GM18873 (cell line): Measurements from ENCODE around the gene GIGYF2.

Source experiments
- ATAC-seq: cut with Tn5 transposase; IDR thresholded peaks from one replicate; pipeline ENCODE4 v1.9.1; 2021; ENCODE audit warnings: mild to moderate bottlenecking, moderate library complexity, moderate number of reproducible peaks; ENCODE audit not compliant: unreplicated experiment, low FRiP score

The GIGYF2 gene

DNA sequence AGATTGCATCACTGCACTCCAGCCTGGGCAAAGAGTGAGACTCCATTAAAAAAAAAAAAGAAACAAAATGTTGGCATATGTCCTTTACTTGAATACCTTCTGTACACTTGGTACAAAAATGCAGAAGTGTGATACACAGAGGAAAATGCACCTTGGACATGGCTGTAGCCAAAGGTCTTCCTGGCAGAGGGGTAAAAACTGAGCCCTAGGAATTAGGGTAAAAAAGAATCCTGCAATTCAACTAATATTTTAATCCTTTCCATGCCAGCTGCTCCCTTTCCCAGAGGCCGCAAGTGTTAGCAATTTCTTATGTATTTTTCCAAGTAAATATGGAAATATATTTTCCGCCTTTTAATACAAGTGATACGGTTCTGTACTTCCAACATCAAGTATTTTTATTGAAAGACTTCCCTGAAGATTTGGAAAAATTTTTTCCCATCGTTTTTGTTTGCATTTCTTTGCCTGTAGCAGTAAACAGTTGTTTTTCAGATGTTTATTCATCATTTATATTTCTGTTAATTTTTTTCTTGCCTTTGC, 53.1 kb downstream of the GIGYF2 start:
- ATAC-seq: no peak

DNA sequence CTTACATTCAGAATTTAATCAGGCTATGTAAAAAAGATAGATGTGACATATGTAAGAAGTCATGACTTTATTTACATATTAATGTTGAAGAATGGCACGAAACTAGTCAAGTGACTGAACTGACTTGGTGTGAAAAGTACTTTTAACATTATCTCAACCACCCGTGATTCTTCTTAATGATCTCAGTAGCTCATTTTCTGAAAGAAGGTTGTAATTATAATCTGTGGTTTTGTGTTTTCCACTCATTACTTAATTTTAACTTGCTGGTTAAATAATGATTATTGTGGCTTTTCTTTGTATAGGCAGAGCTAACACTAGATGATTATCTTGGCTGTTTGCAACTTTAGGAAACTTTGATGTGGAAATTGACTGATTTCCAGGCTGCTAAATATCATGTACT, 60.8 kb downstream of the GIGYF2 start:
- ATAC-seq: no peak

DNA sequence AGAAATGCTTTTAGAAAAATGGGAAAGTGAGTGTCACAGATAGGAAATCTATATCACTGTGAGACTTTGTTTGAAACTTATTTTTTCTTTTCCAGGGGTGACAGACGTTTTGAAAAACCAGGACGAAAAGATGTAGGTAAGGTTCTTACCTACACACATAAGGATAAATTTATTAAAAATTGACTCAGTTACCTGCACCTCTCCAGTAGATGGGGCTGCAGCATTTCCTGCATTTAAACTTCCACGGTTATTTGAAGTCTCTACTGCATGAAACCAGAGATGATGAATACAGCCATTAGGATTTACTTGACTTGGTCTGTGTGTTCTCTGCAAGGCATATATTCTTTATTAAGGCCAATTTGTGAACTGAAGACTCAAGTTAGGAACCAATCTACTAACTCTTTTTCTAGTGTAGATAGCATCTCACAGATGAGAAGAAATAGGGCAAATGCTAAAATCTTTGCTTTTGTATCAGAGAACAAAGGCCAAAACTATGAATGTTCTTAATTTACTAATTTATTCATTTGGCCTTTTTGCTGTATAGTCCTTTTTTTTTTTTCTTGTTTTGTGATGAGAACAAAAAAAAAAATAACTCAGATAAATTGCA, 64.3 kb downstream of the GIGYF2 start:
- ATAC-seq: no peak

DNA sequence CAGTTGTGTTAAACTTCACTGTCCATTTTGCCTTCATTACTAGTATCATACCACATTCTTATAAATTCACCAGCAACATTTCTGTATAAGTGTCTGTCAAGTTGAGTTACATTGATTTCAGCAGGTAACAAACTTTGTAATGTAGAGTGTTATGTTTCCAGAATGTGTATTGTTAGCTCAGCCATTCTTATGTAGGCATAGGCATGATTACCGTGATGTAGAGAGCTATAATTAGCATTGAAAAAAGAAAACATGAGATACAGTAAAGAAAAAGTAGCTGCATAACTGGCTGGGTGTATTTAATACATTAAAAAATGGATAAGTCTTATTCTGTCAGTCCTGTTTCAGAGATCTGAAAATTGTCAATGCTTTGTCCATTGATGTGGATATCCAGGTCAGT, 70.7 kb downstream of the GIGYF2 start:
- no peak for ATAC-seq

DNA sequence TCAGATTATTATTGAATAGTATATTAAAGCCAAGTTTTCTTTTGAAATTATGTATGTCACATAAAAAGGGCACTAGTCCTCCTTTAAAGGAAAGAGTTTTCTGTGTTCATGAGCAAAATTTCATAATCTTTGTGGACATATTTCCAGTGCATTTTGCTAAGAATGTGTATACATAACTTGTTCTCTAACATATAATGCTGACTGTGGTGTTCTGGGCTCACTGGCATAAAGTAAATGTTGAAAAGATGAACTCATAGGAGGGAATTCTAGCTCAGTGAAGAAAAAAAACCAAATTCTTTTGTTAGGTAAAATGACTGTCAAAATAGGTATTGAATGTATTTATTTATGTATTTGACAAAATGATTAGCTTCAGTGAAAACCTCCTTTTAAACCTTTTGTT, 73.1 kb downstream of the GIGYF2 start:
- ATAC-seq: no peak

DNA sequence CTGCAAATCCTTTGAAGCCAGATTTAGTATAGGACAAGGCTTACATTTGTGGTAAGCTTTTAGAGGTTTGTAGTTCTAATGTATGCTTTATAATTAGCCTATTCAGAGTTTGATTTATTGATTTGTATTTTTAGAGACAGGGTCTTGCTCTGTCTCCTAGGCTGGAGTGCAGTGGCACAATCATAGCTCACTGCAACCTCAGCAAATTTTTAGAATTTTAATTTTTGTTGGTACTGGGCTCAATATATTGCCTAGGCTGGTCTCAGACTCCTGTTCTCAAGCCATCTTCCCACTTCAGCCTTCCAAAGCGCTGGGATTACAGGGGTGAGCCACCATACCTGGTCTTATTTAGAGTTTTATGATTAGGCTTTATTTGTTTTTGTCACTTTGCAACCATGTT, 74.7 kb downstream of the GIGYF2 start:
- ATAC-seq: no peak

DNA sequence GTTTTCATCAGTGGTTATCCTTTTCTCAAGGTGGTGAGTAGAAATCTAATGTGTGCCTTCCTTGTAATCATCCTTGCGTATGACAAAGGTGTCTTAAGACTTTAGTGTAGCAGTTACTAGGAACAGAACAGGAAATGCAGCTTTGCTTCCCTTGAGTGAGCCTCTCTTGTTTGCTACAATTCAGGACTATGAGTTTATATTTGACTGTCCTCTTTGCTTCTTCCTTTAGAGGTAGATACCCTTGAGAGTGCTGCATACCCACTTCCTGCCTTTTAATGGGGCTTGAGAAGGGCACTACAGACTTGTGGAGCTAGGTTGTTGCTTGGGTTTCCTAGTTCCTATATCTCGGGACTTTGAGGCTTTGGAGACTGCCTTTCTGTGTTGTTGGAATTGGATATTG, 75.4 kb downstream of the GIGYF2 start:
- no peak for ATAC-seq

DNA sequence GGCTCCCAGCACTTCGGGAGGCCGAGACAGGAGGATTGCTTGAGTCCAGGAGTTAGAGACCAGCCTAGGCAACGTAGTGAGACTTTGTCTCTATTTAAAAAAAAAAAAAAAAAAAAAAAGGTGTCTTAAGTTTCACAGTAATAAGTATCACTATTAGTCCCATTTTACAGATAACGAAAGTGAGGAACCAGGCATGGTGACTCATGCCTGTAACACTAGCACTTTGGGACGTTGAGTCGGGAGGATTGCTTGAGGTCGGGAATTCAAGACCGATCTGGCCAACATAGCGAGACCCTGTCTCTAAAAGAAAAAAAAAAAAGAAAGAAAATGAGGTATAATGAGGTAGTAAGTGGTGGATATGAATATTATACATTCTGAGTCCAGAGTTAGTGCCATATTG, 76.7 kb downstream of the GIGYF2 start:
- ATAC-seq: no peak

DNA sequence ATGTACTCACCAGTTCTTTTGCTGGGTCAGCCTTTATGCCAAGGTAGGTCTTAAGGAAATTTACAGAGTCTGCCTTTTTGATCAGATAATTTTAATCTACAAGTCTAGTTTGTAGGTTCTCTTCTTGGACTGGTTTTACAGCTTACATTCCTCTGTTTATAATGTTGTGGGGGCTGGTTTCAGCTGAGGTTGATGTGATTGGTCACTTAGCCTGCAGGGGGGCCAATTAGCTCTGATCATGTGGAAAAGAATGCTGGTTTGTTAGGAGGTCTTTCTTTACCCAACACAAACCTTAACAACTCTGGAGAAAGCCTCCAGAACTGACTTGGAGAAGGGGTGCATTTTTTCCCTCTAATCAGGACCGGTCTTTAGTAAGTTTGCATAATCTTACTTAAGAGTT, 79.3 kb downstream of the GIGYF2 start, which contains the start of gene KCNJ13:
Gene KCNJ13, minus strand, starts transcription at position 131 of the 400 bp plus-strand sequence. CDS start 5,203 bp downstream, outside the sequence.
- no peak for ATAC-seq

DNA sequence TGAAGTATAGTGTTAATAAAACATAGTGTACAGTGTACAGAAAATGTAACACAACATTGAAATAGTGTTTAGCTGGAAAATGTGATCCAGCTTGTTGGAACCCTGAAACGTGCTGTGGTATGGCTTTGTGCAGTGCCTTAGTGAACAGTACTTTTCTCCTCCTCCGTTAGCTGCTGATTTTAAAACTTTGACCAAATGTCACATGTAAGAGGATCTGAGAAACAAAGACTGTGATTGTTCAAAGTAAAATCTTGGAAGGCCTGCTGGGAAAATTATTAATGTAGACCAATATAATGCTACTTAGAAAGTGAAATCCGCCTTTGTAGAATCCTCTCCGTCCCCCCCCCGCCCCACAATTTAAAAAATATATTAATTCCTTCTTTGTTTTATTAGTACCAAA, 80.1 kb downstream of the GIGYF2 start:
- no peak for ATAC-seq

DNA sequence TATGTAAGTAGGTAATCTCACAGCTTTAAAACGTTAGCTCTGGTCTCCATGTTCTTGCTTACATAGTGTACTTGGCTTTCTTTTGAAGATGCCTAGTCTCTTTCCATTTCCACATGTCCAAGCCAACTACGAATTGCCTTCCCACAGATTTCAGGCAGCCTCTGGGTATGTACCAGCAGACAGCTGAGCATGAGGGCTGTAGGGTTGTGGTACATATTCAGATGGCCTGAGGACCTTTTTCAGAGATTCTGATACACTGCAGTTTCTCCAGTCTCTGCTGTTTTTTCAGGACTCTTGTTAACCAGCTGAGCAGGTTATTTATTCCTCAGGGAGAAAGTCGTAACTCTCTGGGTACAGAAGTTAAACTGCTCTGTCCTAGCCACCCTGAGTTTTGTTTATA, 82.3 kb downstream of the GIGYF2 start:
- no peak for ATAC-seq

DNA sequence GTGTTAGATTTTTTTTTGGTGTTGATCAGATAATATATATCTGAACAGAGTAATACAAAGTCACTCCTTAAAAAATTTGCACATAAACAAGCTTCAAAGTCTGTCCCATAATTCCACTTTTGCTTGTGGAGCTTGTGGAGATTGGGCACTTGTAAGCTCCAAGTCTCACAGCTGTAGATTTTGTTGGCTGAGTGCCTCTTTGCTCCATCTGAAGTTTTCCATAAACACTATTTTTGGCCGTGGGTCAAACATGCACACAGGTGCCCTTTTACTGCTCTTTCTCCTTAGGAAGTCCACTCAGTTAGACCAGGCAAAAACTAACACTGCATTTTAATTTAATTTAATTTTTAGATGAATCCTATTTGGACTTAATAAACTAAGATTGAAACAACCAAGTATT, 82.8 kb downstream of the GIGYF2 start:
- no peak for ATAC-seq

DNA sequence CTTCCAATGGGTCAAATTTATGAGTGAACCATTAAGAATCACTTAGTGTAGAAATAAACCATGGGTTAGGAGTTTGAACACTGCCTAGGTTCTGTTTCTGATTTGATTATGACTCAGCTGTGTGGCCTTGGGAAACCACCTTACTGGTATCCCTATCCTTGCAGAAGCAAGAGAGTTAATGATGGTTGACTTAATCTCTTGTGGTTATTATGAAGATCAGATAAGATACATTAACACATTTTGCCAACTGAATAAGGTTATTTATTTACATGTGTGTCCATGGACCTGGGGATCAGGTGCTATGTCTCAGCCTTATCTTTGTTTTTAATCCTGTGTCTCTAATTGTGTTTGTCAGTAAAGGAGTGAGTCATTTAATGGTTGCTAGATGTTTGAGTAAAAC, 84.6 kb downstream of the GIGYF2 start:
- peak; percentile 94 for ATAC-seq

DNA sequence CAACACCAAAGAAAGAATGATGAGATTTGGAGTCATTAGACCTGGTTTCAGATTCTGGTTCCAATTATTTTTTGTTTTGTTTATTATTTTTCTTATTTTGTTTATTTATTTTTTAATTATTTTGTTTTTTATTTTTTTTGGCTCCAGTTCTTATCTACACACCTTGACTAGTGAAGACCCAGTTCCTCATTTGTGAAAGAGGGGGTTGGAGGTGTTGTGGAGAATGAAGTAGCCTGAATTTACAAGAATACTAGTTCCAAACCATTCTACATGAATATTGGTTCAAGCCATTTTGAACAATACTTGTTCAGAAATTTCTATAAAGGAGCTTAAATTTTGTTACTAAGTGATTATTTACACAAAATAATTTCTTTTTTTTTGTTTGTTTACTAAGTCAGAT, 86.1 kb downstream of the GIGYF2 start:
- no peak for ATAC-seq

DNA sequence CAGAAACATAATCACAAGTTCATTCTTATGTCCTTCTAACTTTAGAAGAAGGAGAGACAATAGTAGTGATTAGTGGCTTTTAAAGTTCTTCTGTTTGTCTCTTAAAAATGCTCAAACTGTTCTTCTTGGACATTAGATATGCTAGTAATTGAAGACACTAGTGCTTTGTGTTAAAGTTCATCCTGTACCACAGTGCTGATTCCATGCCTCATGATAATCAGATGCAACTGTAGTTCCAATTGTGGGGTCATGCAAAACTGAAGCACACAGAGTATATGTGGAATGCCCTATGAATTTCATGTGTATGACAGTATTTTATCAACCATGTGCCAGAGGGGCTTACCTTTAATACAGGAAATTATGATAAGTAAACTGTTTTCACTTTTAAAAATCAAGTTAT, 90.7 kb downstream of the GIGYF2 start:
- ATAC-seq: no peak

DNA sequence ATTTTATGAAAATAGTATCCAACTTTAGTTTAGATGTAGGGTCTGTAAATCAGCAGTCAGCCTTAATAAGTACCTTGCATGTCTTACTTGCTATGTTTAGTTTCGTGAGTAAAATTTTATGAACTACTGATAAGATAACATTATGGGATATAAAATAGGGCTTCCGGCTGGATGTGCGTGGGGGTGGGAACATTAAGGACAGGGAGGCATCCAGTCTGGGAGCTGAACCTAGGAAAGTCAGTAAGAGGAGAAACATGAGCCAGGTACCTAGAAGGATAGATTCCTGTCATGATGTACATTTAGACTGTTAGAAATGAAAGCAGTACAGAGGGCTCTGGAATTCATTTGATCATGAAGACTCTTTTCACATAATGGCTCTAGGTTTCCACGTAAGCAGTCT, 92.0 kb downstream of the GIGYF2 start:
- no peak for ATAC-seq

DNA sequence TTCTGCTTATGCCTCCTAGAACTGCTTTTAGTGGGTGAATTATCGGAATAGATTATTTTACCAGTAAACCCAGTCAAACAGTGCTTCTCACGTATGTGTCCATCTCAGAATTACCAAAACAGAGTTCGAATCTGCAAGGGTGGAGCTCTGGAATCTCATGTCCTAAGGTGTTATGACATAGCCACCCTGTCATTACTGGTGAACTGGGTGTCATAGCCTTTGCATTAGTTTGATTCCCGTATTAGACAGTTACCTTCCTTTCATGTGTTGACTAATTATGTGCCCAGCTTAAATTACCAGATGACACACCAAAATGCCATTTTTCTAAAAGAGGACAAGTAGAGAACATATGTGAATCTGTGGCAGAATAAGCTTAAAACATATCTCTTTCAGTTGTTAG, 94.4 kb downstream of the GIGYF2 start:
- no peak for ATAC-seq

DNA sequence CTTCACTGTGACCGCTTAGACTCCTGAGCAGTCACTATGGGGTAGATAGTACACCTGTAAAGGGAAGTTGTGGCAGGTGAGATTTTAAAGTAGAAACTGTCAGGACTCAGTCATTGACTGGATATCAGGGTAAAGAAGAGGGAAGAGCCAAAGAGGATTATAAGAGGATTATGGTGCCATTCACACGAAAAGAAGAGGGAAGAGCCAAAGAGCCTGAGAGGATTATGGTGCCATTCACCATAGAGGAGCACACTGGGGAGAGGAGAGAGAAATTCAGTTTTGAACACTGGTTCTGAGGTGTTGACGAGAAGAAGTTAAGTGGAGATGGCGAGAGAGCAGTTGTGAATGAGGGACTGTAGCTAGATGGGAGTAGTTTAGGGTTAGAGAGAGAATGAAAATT, 96.1 kb downstream of the GIGYF2 start:
- ATAC-seq: no peak

DNA sequence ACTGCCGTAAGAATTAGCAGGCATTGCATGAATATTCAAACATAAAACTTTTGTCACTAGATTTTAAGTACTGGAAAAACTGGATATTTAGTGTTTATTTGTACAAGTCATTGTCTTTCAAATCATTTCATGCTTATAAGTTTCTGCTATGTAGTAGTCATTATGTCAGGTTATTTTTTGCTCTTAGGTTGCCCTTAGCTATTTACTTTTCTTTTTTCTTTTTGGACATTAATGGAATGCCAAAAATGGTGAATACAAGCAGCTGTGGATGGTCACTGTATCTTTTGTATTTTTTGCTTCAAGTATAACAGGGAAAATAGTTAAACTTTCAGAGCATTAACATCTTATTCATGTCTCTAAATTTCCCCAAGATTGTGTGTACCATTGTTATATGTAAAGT, 97.8 kb downstream of the GIGYF2 start:
- no peak for ATAC-seq

DNA sequence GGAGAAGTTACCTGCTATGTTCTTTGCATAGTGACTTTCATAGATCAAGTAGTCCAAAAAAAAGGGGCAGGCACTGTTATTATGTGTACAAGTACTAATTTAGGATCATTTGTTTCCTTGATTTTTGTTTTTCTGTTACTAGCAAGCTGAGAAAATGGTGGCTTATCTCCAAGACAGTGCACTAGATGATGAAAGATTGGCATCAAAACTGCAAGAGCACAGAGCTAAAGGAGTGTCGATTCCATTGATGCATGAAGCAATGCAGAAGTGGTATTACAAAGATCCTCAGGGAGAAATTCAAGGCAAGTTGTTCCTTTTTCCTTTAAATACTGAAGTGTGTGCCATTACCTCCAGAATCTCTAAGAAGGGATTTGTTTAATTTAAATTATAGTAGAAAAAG, 98.8 kb downstream of the GIGYF2 start:
- no peak for ATAC-seq

DNA sequence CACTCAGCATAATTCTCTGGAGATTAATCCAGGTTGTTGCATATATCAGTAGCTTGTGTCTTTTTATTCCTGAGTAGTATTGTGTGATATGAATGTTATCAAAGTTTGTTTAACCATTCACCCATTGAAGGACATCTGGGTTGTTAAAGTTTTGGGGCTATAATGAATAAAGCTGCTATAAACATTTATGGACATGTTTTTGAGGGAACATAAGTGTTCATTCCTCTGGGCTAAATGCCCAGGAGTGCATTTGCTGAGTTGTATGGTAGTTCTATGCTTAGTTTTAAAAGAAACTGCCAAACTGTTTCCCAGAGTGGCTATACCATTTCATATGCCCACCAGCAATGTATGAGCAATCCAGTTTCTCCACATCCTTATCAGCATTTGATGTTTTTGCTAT, 101.1 kb downstream of the GIGYF2 start:
- no peak for ATAC-seq

DNA sequence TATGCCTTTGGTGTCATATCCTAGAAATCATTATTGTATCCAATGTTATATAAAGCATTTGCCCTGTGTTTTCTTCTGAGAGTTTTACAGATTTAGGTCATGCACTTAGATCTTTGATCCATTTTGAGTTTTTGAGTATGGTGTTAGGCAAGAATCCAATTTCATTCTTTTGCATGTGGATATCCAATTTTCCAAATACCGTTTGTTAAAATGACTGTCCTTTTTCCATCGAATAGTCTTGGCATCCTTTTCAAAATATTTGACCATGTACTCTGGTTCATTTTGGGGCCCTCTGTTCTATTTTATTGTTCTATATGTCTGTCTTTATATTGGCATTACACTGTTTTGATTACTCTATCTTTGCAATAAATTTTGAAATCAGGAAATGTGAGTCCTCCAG, 103.0 kb downstream of the GIGYF2 start:
- ATAC-seq: no peak

DNA sequence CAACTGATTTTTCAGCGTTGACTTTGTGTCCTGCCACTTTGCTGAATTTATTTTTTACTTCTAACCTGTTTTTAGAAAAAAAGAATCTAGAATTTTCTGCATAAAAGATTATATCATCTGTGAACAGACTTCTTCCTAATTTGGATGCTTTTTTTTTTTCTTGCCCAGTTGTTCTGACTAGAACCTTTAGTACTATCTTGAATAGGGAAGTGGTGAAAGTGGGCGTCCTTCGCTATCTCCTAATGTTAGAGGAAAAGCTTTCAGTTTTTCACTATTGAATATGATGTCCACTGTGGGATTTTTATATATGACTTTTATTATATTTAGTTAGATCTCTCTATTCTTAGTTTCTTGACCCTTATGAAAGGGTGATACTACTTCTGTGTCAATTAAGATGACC, 105.0 kb downstream of the GIGYF2 start:
- no peak for ATAC-seq
